HFF-Myc (cell line): ENCODE data around the gene LILRB5.
"Not testable (repeated sequence)": the region's sequence is repeated elsewhere in the genome, so short reads cannot be mapped to it uniquely, and the experiment has no call there.

Experiments
- DNase-seq: peaks from one replicate; pipeline ENCODE4 v3.0.0-alpha.2; 2011; ENCODE audit warnings: low read depth; ENCODE audit errors: extremely low read depth
- H3K4me3 ChIP-seq: replicated peaks from 2 replicates; pipeline ENCODE4 v1.5.1; 2011; ENCODE audit warnings: low read depth, mild to moderate bottlenecking, control low read depth, low read length
- CTCF ChIP-seq: IDR thresholded peaks from 2 replicates; pipeline ENCODE4 v1.5.1; 2012; ENCODE audit warnings: mild to moderate bottlenecking, low read depth, low read length, control low read depth; ENCODE audit errors: missing control alignments

Gene LILRB5

GRCh38 chr19:54207983-54208783, 48.9 kb downstream of the LILRB5 start:
- no peak overlapping the region for H3K4me3 ChIP-seq
- DNase-seq: no peak
- no peak for TF ChIP-seq CTCF

GRCh38 chr19:54207676-54207982, 49.4 kb downstream of the LILRB5 start:
- no peak for TF ChIP-seq CTCF
- H3K4me3 ChIP-seq: no peak overlapping the region
- DNase-seq: no peak

DNA sequence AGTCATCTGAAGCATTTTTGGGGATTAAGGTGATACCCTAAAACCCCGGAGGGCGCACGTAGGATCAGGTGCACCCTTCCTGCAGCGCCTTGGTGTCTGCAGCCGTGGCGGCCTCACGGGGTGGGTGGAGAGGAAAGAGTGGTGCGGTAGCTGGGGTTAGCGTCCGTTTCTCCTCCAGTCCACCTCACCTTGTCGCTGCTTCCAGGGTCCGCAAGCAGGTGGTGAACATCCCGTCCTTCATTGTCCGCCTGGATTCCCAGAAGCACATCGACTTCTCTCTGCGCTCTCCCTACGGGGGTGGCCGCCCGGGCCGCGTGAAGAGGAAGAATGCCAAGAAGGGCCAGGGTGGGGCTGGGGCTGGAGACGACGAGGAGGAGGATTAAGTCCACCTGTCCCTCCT, 49.9 kb downstream of the LILRB5 start:
- not testable (repeated sequence) for H3K4me3 ChIP-seq, DNase-seq

DNA sequence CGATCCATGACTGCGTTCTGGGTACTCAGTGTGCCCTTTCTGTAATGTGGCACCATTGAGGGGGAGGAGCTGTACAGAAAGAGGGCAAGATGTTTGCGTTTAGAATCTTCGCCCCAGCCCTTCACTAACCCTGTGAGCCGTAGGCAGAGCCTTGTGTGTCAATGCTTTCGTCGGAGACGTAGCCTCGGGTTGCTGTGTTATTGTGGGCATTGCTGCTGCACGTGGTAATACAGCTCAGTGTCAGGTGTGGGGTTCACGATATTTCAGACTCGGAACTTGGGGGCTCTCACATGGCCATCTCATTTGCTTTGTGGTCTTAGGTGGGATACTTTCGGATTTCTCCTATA, 50.3 kb downstream of the LILRB5 start:
- no peak for TF ChIP-seq CTCF
- DNase-seq: no peak
- peak overlapping the region; percentile 23 for H3K4me3 ChIP-seq

- peak overlapping the region; percentile 97 for H3K4me3 ChIP-seq
- no peak for DNase-seq
- TF ChIP-seq CTCF: no peak
Measured at GRCh38 chr19:54206030-54206830, 50.8 kb downstream of the LILRB5 start.

GRCh38 chr19:54204767-54205468, 52.2 kb downstream of the LILRB5 start:
- no peak for DNase-seq
- peak overlapping the region; percentile 97 for H3K4me3 ChIP-seq
- no peak for TF ChIP-seq CTCF

DNA sequence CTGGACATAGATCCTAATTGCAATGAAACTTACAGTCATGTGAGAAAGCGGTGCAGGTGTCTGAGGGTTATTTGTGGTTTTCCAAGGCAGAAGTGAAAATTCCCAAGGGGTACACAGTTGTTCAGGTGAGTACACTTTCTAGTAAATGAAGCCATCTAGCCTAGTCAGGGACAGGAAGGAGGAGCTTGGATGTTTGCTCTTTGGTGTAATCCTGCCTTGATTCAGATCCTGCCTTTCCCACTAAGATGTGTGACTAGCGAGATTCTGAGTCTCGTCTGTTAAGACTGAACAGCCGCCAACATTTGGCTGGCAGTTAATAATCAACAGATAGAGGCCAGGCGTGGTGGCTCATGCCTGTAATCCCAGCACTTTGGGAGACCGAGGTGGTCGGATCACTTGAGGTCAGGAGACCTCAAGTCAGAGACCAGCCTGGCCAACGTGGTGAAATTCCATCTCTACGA, 53.9 kb downstream of the LILRB5 start:
- H3K4me3 ChIP-seq: peak overlapping the region; percentile 97
- no peak for DNase-seq
- TF ChIP-seq CTCF: no peak
